Stromal cell of bone marrow (primary cell): Measurements from ENCODE around the gene ROR2.
"Not testable (repeated sequence)": the region's sequence is repeated elsewhere in the genome, so short reads cannot be mapped to it uniquely, and the experiment has no call there.

ENCODE experiments used
- DNase-seq: peaks from one replicate; pipeline ENCODE4 v3.0.0-alpha.2; 2012; ENCODE audit warnings: low read depth

ROR2 gene

DNA sequence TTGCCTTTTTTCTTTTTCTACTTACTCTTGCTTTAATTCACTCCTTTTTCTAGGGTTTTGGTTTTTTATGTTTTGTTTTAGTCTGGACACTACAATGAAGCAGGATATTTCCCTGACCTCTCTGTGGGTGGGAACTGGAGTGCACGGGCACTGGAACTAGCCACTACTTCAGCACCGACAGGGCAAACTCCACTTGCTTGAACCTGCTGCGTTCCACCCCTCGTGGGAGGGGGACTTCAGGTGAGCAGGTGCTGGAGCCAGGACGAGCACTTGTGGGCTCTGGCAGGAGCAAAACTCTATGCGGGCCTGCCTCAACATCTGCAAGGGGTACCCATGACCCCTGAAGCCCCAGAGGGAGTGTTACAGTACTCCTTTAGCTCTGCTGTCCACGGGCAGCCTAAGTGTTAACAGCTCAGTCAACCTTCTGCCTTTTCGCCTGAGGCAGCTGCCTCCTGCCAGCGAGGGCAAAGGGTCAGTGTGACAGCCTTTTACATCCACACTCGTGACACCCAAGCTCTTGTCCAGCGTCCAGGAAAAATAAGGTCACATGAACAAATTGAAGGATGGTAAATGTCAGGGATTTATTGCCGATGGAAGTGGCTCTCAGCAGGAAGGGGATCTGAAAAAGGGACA is 382.3 kb downstream of the ROR2 start:
- DNase-seq = no peak

DNA sequence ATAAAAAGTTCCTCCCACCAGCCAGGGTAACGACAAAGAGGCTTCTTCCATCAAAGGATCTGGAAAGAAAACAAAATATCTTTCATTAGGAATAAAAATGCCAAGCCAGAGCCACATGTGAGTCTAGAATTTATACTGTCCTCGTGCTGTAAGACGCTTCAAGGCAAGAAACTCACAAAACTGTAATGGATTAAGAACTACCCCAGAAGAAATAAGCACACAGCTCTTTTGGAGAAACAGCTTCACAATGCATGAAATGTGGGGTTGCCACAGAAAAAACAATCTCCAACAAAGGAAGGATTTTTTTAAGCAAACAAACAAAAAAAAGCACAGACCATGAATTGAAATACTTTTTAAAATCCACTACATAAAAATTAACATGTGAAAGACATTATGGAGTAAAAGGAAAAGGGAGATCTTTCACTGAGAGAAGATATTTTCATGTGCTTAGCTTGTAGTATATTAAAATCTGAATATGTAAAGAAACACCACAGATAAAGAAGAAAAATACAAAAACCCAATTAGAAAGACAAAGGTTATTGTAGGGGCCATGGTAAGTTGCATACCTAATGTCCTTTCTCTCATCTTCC is 385.9 kb downstream of the ROR2 start:
- DNase-seq = no peak

DNA sequence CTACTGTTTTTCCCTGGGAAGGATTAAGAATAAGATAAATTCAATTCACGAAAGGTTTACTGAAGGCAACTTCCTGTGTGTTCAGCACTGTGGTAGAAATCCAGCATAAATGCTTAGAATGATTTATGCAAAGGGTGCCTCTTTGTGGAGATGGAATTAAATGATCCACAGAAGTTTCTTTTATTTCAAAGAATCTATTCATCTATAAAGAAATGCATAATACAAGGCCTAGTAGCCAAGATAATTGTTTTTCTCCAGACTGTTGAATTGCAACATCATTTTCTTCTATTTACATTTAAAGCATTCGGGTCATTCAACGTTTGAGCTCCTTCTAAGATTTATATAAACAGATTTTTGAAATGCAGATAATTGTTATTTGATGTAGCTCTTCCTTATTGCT is 387.6 kb downstream of the ROR2 start:
- DNase-seq = peak; percentile 26

DNA sequence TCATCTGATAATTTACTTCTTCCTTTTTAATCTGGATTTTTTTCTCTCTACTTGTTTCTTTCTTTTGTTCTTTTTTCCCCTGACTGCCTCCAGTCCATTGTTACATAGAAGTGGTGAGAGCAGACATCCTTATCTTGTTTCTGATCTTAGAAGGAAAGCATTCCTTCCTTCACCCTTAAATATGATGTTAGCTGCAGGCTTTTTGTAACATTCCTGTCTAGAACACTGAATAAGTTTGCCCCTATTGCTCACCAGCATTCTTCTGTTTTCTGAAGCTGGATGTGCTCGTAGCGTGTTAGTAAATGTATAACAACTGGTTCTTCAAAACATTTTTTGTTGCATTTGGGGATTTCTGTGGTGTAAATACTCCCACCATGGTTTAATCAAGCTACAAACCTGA is 389.7 kb downstream of the ROR2 start:
- no peak for DNase-seq

DNA sequence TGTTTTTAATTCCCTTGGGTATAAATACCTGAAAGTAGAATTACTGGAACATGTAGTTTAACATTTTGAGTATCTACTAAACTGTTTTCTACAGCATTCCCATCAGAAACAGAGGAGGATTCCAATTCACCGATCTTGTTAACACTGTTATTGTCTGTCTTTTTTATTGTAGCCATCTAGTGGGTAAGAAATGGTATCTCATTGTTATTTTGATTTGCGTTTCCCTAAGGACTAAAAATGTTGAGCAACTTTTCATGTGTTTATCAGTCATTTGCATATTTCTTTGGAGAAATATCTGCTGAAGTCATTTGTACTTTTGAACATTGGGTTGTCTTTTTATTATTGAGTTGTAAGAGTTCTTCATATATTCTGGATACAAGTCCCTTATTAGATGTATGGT is 391.1 kb downstream of the ROR2 start:
- no peak for DNase-seq

DNA sequence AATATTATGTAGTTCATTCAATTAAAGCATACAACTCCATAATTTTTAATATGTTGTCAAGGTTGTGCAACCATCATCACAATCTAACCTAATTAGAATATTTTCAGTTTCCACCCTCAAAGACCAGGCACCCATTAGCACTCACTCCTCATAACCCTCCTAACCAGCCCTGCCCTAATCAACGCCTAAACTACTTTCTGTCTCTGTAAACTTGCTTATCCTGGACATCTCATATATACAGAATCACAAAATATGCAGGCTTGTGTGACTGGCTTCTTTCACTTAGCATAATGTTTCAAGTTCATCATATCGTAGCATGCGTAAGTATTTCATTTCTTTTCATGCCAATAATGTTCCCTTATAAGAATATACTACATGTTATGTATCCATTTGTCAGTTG is 391.6 kb downstream of the ROR2 start:
- DNase-seq = no peak

DNA sequence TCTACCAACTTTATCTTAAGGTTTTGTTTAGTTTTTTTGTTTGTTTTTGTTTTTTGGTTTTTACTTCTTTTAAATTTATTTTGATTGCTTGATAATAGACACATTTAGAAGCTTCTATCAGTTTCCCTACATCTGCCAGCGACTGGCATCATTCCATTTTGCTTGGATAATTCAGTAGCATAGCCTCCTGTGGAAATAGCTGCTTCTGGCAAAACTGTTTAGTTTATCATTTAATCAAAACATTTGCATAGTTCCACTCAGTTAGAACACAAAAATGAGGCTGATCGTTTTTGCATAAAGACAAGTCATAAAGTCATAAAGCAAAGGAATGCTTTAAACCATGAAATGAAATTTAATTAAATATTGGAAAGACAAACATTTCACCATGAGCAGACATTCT is 392.7 kb downstream of the ROR2 start:
- DNase-seq = no peak

DNA sequence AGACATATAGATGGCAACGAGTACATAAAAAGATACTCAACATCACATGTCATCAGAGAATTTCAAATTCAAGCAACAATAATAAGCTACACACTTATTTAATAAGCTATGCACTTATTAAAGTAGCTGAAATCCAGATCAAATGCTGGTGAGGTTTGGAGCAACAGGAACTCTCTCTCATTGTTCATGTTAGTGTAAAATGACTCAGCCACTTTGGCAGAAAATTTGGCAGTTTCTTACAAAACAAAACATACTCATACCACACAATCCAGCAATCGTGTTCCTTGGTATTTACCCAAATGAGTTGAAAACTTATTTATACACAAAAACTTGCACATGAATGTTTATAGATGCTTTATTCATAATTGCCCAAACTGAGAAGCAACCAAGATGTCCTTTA is 394.9 kb downstream of the ROR2 start:
- DNase-seq = peak; percentile 19

DNA sequence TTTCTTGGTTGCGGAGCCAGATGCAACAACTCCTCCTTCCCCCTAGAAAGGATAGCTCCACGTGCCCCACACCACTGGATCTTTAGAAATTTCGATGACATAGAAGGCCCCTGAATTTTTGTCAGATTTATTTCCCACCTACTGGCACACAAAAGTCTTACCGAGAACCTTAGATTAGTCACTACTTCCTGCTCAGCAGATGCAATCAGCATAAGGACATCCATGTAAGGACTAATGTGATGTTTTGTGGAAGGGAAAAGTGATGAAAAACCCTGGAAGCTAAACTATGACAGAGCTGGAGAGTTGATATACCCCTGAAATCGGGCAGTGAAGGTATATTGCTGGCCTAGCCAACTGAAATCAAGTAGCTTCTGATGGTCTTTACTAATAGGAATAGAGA is 400.9 kb downstream of the ROR2 start:
- no peak for DNase-seq

DNA sequence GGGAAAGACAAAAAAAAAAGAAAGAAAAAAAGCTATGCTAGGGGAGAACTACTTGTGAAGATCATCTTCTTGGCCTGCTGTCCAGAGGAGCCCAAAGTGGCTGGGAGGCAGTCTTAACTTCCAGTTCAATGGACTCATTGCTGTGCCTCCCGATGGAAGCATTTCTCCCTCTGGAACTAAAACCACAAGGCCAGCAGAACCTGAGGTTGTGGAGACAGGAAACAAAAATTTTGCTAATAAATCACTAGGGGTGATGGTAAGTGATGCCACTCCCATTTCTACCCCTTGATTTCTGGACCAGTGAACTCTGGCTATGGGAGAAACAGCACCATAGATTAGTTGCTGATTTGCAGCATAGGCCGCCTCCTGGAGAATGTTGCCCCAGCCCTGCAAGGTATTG is 402.9 kb downstream of the ROR2 start:
- DNase-seq = no peak

DNA sequence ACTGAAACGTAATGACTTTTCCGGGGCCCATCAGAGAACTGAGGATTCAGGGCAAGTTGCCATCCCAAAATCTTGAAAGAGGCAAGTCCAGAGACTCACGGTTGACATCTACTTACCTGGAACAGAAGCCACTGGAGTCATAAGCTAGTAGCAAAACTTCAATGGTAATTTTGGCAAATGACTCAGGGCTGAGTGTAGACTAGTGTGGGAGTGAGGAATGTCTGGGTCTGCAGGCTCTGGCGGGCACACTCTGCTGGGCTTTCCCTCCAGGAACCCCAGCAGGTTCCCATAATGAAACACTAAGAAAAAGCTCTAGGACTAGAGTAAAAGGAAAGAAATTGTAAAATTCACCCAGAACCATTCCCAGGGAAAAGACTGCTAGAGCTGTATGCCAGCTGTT is 403.5 kb downstream of the ROR2 start:
- DNase-seq = peak; percentile 48

DNA sequence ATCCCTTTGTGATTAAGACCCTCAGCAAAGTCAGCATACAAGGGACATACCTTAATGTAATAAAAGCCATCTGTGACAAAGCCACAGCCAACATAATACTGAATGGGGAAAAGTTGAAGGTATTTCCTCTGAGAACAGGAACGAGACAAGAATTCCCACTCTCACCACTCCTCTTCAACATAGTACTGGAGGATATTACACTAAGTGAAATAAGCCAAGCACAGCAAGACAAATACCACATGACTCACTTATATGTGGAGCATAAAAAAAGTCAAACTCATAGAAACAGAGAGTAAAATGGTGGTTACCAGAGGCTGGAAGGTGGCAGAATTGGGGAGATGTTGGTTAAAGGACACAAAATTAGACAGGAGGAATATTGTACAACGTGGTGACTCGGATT is 408.3 kb downstream of the ROR2 start:
- no peak for DNase-seq

DNA sequence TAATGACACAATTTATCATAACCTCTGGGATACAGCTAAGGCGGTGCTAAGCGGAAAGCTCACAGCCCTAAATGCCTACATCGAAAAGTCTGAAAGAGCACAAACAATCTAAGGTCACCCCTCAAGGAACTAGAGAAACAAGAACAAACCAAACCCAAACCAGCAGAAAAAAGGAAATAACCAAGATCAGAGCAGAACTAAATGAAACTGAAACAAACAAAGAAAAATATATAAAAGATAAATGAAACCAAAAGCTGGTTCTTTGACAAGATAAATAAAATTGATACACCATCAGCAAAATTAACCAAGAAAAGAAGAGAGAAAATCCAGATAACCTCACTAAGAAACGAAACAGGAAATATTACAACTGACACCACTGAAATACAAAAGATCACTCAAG is 409.5 kb downstream of the ROR2 start:
- DNase-seq = not testable (repeated sequence)

DNA sequence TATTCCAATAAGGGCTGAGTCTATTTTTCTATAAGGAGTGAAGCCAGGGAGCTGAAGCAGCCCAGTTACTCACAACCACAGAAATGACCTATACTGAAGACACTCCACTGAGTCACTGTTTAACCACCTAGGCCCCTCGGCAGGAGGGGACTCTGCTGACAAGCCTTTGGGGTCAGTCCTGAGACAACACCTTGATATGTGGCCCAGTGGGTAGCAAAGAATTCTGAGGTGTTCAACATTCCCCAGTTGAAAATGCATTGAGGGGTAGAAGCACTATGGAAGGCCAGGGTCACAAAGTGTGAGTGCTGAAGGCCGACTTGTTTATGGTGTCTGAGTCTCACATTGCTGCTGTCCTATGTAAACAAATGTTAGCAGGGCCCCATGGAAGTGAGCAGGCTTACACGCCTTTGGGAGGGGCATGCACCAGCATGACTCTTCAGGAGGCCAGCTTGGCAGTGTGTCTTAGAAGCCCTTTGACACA is 413.8 kb downstream of the ROR2 start:
- DNase-seq = peak; percentile 51

DNA sequence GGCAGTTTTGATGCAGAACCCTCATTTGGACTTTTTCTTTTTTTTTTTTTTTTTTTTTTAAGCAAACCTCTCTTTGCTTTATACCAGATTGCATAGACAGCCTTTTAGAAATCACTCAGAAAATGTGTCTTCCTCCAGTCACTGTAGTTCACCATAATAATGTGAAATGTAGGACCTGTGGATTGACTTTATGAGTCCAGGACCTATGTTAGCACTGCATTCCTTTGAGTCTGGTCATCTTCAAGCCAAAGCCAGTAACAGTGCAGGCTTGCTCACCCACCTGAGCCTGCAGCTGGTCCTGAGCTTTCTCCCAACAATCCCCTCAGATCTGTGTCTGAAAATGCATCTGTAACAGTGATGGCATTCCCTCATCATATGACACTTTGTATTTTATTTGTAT is 415.7 kb downstream of the ROR2 start:
- DNase-seq = no peak

DNA sequence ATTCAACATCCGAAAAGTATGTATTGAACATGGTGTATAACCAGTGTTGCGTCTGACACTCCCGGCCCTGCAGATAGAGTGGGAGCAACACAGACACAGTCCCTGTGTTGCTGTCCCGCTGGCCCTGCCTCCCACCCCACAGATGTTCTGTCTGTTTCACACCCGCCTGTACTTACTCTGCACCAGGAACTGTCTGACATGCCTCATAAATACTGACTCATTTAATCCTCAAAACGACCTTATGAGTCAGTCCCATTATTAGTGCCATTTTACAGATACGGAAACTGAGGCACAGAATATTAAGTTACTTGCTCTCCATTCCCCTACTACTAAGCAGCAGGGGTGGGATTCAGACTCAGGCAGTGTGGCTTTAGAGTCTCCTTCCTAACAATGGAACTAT is 416.6 kb downstream of the ROR2 start:
- DNase-seq = no peak

DNA sequence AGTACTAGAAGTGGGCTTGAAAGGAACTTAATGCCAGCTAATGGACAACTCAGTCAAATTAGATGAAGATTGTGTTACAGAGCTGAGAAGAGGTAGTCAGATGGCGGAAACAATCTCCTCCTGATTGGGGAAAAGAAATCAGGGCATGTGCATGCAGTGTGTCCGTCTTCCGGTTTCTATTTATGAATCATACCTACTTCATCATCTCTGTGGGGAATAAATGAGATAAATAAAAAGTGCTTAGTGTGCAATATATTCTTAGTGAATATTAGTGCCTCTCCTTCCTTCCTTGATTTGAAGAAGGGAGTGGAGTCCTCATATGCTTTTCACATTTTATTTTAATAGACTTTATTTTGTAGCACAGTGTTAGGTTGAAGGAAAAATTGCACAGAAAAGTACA is 417.7 kb downstream of the ROR2 start:
- no peak for DNase-seq

DNA sequence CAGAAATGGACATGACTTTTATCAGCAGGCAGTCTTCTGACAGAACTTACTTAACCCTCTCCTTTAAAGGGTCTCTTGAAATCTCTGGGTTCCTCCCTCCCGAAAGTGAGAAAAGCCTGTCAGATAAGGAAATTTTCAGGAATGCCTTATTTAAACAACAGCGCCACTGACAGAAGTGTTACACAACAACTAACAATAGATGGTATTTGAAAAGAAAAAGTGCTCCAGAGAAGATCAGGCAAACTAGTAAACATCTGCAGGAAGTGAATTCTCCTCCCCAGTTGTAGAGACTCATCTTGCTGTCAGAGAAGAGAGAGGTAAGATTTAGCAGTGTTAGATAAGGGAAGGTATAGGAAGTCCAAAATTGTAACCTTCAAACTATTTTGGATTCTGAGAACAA is 419.2 kb downstream of the ROR2 start:
- DNase-seq = no peak

DNA sequence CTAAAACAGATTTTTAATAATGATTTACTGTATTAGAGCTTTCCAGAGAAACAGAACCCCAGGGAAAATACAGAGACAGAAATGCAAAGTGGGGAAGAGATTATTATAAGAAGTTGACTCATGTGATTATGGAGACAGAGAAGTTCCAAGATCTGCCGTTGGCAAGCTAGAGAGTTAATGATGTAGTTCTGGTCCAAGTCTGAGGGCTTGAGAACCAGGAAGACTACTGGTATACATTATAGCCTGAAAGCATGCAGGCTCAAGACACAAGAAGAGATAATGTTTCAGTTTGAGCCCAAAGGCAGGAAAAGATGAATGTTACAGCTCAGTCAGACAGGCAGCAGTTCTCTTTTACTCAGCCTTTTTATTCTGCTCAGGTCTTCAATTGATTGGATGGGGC is 427.5 kb downstream of the ROR2 start:
- DNase-seq = peak; percentile 80

DNA sequence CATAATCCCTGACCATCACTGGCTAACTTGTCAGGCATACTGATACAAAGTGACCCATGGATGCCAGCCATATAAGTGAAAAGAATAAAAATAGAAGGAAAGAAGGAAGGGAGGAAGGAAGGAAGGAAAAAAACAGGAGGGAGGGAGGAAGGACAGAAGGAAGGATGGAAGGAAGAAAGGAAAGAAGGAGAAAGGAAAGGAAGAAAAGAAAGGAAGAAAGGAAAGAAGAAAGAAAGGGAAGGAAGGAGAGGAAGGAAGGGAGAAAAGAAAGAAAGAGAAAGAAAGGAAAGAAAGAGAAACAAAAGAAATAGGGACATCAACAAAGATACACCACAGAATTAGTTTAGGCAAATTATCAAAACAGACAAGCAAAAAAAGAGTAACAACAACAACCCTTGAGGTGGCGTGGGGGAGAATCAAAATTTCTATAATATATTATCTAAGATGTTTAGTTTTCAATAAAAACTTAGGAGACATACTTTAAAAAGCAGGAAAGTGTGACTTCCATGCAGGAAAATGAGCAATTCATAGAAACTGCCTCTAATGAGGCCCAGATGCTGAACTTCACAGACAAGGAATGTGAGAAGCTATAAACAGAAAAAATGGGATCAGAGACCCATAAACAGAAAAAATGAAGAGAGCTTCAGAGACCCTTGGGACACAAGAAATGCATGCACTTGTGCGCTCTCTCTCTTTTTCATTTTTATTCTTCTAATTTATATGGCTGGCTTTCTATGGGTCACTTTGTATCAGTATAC is 430.3 kb downstream of the ROR2 start:
- no peak for DNase-seq

DNA sequence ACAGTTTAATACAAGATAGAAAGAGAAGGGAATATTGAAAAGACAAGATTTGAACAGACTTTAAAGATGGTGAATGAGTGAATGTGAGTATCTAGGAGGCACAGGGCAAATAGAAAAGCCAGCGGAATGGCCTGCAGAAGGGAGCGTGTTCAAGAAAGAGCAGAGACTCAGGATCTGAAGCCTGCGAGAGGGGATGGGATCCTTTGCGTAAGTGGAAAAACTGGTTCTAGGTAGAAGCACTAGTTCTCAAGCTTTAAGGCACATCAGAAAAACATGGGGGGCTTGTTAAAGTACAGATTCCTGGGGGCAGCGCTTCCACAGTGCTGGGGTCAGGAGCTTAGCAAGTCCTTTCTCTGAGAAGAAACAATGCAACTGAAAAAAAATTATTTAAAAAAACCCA is 431.6 kb downstream of the ROR2 start:
- DNase-seq = no peak

DNA sequence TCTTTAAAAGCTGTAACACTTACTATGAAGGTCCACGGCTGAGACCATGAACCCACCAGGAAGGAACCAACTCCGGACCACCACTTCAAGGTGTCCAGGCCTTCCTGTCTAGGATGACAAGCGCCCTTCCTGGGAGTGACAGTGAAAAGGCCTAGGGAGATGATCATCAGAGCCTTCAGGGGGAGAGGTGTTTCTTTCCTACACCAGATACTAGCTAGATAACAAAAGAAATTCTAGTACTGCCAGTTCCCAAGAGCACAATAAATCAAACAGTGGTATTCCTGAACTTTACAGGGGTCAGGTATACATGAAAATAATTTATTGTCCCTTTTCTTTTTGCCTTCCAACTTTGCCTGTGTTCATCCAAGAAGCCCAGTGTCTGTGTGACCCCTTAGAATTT is 432.2 kb downstream of the ROR2 start:
- DNase-seq = no peak

DNA sequence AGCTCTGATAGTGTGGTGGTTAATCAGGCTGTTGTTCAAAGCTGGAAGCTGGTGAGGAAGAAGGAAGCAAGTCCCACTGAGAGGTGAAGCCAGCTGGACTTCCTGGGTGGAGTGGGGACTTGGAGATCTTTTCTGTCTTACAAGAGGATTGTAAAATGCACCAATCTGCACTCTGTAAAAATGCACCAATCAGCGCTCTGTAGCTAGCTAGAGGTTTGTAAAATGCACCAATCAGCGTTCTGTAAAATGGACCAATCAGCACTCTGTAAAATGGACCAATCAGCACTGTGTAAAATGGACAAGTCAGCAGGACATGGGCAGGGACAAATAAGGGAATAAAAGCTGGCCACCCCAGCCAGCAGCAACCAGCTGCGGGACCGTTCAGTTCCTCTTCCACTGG is 432.7 kb downstream of the ROR2 start:
- DNase-seq = not testable (repeated sequence)

DNA sequence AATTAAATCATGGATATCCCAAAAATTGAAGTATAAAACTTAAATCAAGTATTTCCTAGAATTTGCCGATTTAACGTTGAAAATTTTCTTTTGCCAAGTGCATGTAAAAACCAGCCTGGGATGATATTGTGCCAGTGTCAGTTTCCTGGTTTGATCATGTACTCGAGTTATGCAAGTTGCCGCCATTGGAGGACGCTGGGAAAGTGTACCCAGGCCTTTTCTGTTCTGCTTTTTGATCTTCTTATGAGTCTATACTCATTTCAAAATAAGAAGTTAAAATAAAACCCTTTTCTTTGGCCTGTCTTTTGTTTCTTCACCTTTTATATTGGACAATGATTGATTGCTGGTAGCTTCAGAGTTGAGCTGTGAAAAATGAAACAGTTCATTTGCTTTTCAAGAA is 433.3 kb downstream of the ROR2 start:
- DNase-seq = no peak
